Heart right ventricle (tissue), 16 donors: ENCODE measurements around the gene IRAK1BP1. TPM values are rescaled to one million over a fixed set of nuclear protein-coding genes. Genes with fewer than 3 reads are reported as not detected.

ENCODE experiments used
- ATAC-seq, 8 donors: fragments of 200-7000 bp; cut with Tn5 transposase; one replicate each; pipeline ENCODE4 v1.9.1; 2020; ENCODE audit warnings: mild to moderate bottlenecking in 8 of 8, moderate library complexity in 8 of 8, moderate number of reproducible peaks in 1 of 8
- DNase-seq, 2 donors: peaks; one replicate each; pipeline ENCODE4 v3.0.0-alpha.2; 2020
- H3K27ac ChIP-seq, 10 donors: fragments of 200-600 bp; sonication (generic) in 2 of 10; one replicate each; pipeline versions ENCODE4 v1.5.0 to v1.8.0; 2020 to 2022; ENCODE audit warnings: mild to moderate bottlenecking in 3 of 10
- H3K27me3 ChIP-seq, 7 donors: fragments of 200-600 bp; one replicate each; pipeline ENCODE4 v1.8.0; 2021 to 2022; ENCODE audit warnings: mild to moderate bottlenecking in 2 of 7
- H3K36me3 ChIP-seq, 9 donors: fragments of 200-600 bp; sonication (generic) in 1 of 9; one replicate each; pipeline versions ENCODE4 v1.5.0 to v1.8.0; 2020 to 2022; ENCODE audit warnings: mild to moderate bottlenecking in 2 of 9
- H3K4me1 ChIP-seq, 9 donors: fragments of 200-600 bp; sonication (generic) in 1 of 9; one replicate each; pipeline versions ENCODE4 v1.5.0 to v1.8.0; 2020 to 2022; ENCODE audit warnings: mild to moderate bottlenecking in 4 of 9
- H3K4me3 ChIP-seq, 10 donors: fragments of 200-600 bp; sonication (generic) in 2 of 10; one replicate each; pipeline versions ENCODE4 v1.5.0 to v1.8.0; 2020 to 2022; ENCODE audit warnings: mild to moderate bottlenecking in 7 of 10, moderate library complexity in 2 of 10
- H3K9me3 ChIP-seq, 11 donors: fragments of 200-600 bp in 10 of 11; sonication (generic) in 2 of 11; one replicate each; pipeline versions ENCODE4 v1.5.0 to v1.8.0; 2013 to 2022; ENCODE audit warnings: mild to moderate bottlenecking in 2 of 11, control low read depth in 1 of 11, moderate library complexity in 1 of 11
- CTCF ChIP-seq, 9 donors: fragments of 200-600 bp; sonication (generic) in 2 of 9; IDR thresholded peaks; one replicate each; pipeline versions ENCODE4 v1.5.0 to v1.8.0; 2021 to 2022; ENCODE audit warnings: antibody characterized with exemption in 9 of 9, mild to moderate bottlenecking in 5 of 9, moderate library complexity in 1 of 9
- WGBS, 2 donors: extraction: QIAGEN DNeasy Blood & Tissue Kit; methylation state at CpG; one replicate each; pipeline ENCODE4 v1.1.7; 2013; ENCODE audit warnings: inconsistent platforms in 1 of 2; 5-methylcytosine and 5-hydroxymethylcytosine counted together
- intact Hi-C, 10 donors: fragments of 100-400 bp; cut with DNase I; formaldehyde crosslinking; loops; one replicate each; pipeline versions ENCODE4 v1.11.1 to v1.14.2; 2022
- long read RNA-seq, 3 donors: library from polyadenylated mRNA; unstranded; transcript quantifications; one replicate each; pipeline ENCODE4 v2.0.0, GENCODE V29; 2020 to 2021
- polyA plus RNA-seq, 2 donors: library from polyadenylated mRNA; stranded (reverse); fragments of 200-250 nt; gene quantifications; one replicate each; pipeline ENCODE4 v1.2.3, GENCODE V29; 2013
- total RNA-seq, 10 donors: library from RNA; stranded (reverse); fragmentation: NEBNext Ultra II Directional in 3 of 10; extraction: Animal tissue kit (Norgen Biotek cat#: 25700) in 3 of 10; gene quantifications; one replicate each; pipeline versions ENCODE4 v1.2.1 to v1.2.4, GENCODE V29; 2021 to 2023
- donor health status: Arrhythmogenic right ventricular cardiomyopathy.
- donor health status: ischemic (EF 13 %, LVEDD 7.1; RV severe dilation, severe dysfunction).
- donor health status: healthy with polysubstance abuse.
- donor health status: DM: no; HTN: yes; CAD: no.
- donor health status: DM: no; HTN: no; CAD: no.
- donor health status: ischemic (EF 25% LVEDD 6.9; RV normal size, moderate dysfunction).
- donor health status: ischemic (EF 25% LVEDD 5.7; RV mildly dilated, moderate dysfunction).
- donor health status: healthy.
- donor health status: DM: yes; HTN: yes; CAD: no.
- donor health status: Ischemic cardiomyopathy.
- donor health status: ischemic (EF 35%, LVEDD 5.7; RV mildly dilated, moderate dysfunction).
- donor health status: nonischemic (EF 11% LVEDD 7.7; RV severe dilation, severe dysfunction).
- donor health status: DM: yes; HTN: yes; CAD: no.
- donor health status: PGD.
- donor health status: ischemic (EF 29% LVEDD 5.4; RV normal size, mild dysfunction).
- donor health status: nonischemic (EF 23%, LVEDD 6.1; RV moderate dilation, normal function).

Gene IRAK1BP1
- 1 to 10 TPM; 2.0 to 6.9 (median 3.2) TPM for total RNA-seq
- polyA plus RNA-seq, result 1 to 10 TPM; 1.1 to 5.4 TPM
- long read RNA-seq, donor 1, full-length matches to known transcripts, result 3 of 7 reads
- long read RNA-seq, donor 1, partial matches to known transcripts, result 0 of 7 reads
- long read RNA-seq, donor 1, other reads (novel, unspliced or antisense), result 4 of 7 reads
- long read RNA-seq, donor 2, full-length matches to known transcripts, result 5 of 9 reads
- long read RNA-seq, donor 2, partial matches to known transcripts, result 0 of 9 reads
- long read RNA-seq, donor 2, other reads (novel, unspliced or antisense), result 4 of 9 reads
- long read RNA-seq, donor 3, partial matches to known transcripts, result 1 of 6 reads
- long read RNA-seq, donor 3, other reads (novel, unspliced or antisense), result 5 of 6 reads

- ATAC-seq, result peak; percentile 98 to 100 (median 99)
Observed at GRCh38 chr6:78867370-78868040, at the start of gene IRAK1BP1. Gene IRAK1BP1 (plus strand): TSS chr6:78867551. CDS start chr6:78867577, 26 bp downstream.

DNA sequence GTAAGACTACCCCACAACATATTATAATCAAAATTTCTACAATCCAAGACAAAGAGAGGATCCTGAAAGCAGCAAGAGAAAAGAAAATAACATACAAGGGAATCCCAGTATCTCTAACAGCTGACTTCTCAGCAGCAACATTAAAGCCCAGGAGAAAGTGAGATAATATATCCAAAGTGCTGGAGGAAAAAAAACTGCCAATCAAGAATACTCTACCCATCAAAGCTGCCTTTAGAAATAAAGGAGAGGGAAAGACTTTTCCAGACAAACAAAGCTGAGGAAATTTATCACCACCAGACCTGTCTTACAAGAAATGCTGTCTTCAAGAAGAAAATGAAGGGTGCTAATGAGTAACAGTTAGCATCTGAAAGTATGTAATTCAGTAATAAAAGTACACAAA lies 43.3 kb upstream of the IRAK1BP1 start:
- TF ChIP-seq CTCF (IDR thresholded peaks at IDR 0.05), result no peak
- no peak overlapping the region for H3K27ac ChIP-seq
- peaks cover 0 to 48% (median 3%) of the 10 kb centered on the region in 11 donors for H3K9me3 ChIP-seq
- H3K4me3 ChIP-seq, result no peak overlapping the region
- H3K27me3 ChIP-seq, result no peaks in the 10 kb centered on the region
- ATAC-seq (no peak), DNase-seq (no peak)
- no peaks in the 10 kb centered on the region for H3K4me1 ChIP-seq
- intact Hi-C loops, result no loop called here
- H3K36me3 ChIP-seq, result no peaks in the 10 kb centered on the region

More at GRCh38 chr6:78867370-78868040, at the start of gene IRAK1BP1:
- Histone ChIP-seq H3K9me3 (no peaks in the 10 kb centered on the region), H3K4me1 (peaks cover 0 to 17% (median 5%) of the 10 kb centered on the region in 9 donors), H3K27ac (peak within 1 kb of the TSS in 9 of 10 donors; percentile 24 to 78 (median 64)), H3K4me3 (peak within 1 kb of the TSS; percentile 57 to 97 (median 86)), H3K27me3 (no peaks in the 10 kb centered on the region), H3K36me3 (peaks cover 0 to 20% (median 0%) of the 10 kb centered on the region in 9 donors)
- intact Hi-C loops, result no loop called here
- WGBS, 2 donors, result 0% methylated on average over 48 of the region's 48 CpGs
- no peak for TF ChIP-seq CTCF (IDR thresholded peaks at IDR 0.05)
- peak; percentile 81 to 82 for DNase-seq

- WGBS, 2 donors, result 86 to 91% methylated on average over 3 of the region's 3 CpGs
- intact Hi-C loops, result no loop called here
- H3K36me3 ChIP-seq, result no peaks in the 10 kb centered on the region
- DNase-seq, result no peak
- peaks cover 0 to under 1% (median 0%) of the 10 kb centered on the region in 11 donors for H3K9me3 ChIP-seq
- TF ChIP-seq CTCF (IDR thresholded peaks at IDR 0.05), result no peak
- peaks cover 0 to 13% (median 0%) of the 10 kb centered on the region in 9 donors for H3K4me1 ChIP-seq
- ATAC-seq, result no peak
- no peak overlapping the region for H3K27ac ChIP-seq
- no peaks in the 10 kb centered on the region for H3K27me3 ChIP-seq
- H3K4me3 ChIP-seq, result no peak overlapping the region
Observed at GRCh38 chr6:78829407-78829806, 37.9 kb upstream of the IRAK1BP1 start.

GRCh38 chr6:78830805-78831204 lies 36.5 kb upstream of the IRAK1BP1 start:
- no peak for TF ChIP-seq CTCF (IDR thresholded peaks at IDR 0.05)
- ATAC-seq, result peak in 1 of 8 donors; percentile 28
- Histone ChIP-seq H3K4me1 (peaks cover 0 to 13% (median 0%) of the 10 kb centered on the region in 9 donors), H3K27ac (no peak overlapping the region), H3K27me3 (no peaks in the 10 kb centered on the region), H3K4me3 (no peak overlapping the region), H3K9me3 (no peaks in the 10 kb centered on the region), H3K36me3 (no peaks in the 10 kb centered on the region)
- intact Hi-C loops, result no loop called here
- no peak for DNase-seq
- 78 to 88% methylated on average over 2 of the region's 2 CpGs for WGBS, 2 donors
